Fibroblast of skin of right biceps (primary cell): Measurements from ENCODE around the gene GIMAP8.
A peak's percentile ranks its signal among the peaks of the same experiment; 100 is the strongest.
"Not testable (repeated sequence)": the region's sequence is repeated elsewhere in the genome, so short reads cannot be mapped to it uniquely, and the experiment has no call there.

Experiments used
- DNase-seq: peaks from one replicate; pipeline ENCODE4 v3.0.0-alpha.2; 2013

The GIMAP8 gene

DNA sequence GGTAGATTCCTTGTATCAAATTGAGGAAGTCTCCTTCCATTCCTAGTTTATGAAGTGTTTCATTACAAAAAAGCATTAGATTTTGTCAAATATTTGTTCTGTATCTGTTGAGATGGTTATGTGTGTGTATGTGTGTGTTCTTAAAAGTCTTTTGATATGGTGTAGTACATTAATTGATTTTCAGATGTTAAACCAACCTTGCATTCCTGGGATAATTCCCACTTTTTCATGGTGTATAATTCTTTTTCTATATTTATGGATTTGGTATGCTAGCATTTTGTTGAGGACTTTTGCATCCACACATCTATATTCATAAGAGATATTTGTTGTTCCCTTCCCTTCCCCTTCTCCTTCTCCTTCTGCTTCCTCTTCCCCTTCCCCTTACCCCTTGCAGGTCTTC is 8.9 kb upstream of the GIMAP8 start:
- no peak for DNase-seq

GRCh38 chr7:150442811-150443210 is 7.6 kb upstream of the GIMAP8 start:
- no peak for DNase-seq

GRCh38 chr7:150443793-150444540 is 6.5 kb upstream of the GIMAP8 start:
- no peak for DNase-seq

DNA sequence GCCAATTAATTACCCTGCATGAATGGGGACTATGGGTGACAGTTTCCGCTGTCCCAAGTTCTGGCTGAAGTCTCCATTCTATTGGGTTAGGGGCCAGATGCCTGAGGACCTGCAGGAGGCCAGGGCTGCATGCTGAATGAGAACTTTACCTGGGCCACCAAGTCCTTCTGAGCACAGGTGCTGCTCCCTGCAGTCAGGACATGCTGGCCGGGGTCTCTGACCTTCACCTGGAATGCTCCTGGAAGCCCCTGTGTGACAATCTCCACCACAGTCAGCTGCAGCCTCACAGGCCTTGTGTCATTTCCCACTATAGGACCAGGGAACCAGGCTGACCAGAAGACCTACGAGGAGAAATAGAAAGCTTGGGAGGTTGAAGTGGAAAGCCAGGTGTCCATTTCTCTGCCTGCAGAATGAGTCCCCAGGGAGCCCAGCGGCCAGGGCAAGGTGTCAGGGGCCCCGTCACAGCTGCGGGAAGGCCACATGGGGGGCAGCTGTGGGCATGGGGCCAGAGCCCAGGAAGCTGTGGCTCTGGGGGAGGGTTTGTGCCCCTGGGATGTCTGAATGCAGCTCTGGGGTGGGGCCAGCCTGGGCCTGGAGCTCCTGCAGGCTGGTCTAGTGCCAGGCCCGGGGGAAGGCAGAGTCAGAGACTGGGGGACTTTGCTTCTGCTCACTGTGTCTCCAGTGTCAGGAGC is 5.6 kb upstream of the GIMAP8 start:
- no peak for DNase-seq

GRCh38 chr7:150446288-150446938 is 4.0 kb upstream of the GIMAP8 start:
- no peak for DNase-seq

DNA sequence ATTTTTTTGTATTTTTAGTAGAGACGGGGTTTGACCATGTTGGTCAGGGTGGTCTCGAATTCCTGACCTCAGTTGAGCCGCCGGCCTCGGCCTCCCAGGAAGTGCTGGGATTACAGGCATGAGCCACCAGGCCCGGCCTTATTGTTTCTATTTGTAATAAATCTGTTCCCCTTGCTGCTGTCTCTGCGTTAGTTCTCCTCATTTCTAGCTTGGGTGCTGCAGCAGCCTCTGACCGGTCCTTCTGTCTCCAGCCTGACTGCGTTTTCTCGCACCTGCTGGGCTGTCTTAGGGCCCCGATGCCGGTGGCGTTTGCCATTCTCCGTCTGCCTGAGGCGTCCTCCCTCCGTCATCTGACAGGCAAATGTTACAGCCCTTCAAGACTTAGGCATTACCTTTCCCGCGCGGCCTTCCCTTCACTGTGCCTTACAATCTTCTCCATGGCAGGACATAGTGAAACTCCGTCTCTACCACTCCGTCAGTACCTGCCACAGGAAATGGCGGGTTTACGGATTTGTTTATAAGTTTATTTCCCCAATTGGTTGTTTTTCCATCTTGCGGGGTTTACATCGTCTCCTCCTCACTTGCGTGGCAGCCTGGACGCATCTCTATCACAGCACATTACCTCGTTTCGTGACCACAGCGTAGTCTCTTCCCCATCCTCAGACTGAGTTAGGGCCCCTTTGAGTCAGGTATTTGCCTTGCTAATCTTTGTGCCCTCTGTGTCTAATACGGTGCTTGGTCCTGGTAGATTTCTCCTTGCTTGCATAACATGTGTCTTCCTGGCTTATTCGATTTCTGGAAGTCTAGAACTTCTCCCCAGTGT is 2.3 kb upstream of the GIMAP8 start:
- DNase-seq, result no peak

GRCh38 chr7:150448789-150449147 is 1.7 kb upstream of the GIMAP8 start:
- DNase-seq, result peak; percentile 40

DNA sequence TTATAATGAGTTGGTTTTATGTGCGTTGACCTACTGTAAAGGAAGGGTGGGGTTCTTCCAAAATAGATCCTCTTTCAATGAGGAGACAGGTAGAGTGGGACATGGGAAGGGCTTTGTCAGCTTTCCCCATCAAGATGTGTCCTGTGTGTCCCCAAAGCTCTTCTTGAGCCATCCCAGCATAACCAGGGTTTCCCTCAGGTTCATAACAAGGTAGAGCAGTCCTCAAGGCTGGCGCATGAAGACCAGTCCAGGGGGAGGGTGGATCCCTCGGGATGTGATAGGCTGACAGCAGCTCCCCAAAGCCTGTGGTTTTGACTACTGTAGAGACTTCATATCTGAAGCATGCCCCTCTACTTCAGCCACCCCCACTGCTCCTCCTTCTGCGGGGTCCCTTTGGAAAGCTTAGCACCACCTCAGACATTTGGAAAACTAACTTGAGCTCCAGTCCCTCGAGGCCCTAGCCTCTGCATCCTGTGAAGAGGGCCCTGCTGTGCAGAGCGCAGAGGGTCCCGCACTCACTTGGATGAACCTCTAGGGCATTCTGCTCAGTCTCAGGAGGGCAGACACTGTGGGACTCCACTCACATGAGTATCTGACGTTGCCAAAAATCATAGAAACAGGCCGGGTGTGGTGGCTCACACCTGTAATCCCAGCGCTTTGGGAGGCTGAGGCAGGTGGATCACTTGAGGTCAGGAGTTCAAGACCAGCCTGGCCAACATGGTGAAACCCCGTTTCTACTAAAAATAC is 1.1 kb upstream of the GIMAP8 start:
- no peak for DNase-seq

- DNase-seq, result no peak
Measured at GRCh38 chr7:150451097-150451793, 815 bp downstream of the GIMAP8 start.

DNA sequence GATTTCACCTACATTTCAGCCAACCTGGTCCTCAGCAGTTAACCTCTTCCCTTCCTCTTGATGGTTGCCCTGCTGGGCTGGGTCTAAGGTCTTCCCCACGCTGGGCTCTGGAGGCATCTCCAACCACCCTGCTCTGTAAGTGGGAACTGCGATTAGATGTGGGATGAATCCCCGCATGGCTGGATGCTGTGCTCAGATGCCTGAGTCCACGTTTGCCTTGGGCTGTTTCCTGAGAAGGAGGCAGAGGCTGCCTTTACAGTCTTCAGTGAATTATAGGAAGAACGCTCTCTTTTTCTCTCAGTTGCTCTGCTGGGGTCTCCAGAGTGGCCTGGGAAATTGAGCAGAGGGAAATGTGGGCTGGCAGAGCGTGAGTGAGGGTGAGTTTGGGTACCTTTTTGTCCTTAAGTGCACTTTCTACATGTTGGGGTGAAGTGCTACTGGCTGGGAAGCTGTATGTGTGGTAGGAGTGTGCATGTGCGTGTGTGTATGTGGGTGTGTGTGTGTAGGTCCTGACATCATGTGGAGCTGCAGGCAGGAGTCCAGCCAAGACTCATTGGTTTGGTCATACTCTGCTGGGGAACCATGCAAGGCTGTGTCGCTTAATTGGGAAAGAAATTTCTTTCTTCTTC is 1.5 kb downstream of the GIMAP8 start:
- no peak for DNase-seq

DNA sequence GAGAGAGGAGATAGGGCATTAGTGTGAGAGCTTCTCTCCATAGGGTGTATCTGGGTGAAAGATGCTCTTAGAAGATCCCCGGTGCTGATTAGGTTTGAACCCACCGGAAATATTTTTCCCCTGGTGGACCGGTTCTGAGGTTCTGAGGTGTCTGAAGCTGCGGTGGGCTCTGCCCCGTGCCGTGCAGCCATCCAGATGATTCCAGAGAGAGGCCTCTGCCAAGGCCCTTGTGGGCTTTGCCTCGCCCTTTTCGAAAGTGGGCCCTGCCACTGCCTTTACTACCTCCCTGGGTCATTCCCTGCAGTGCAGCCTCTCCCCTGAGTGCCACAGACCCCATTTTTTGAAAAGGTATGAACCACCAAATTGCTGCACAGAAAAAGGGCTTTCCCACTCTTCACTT is 2.8 kb downstream of the GIMAP8 start:
- DNase-seq, result no peak

- DNase-seq, result no peak
Measured at GRCh38 chr7:150453892-150454291, 3.5 kb downstream of the GIMAP8 start.

- DNase-seq, result not testable (repeated sequence)
Measured at GRCh38 chr7:150457064-150457463, 6.6 kb downstream of the GIMAP8 start.

GRCh38 chr7:150458235-150458634 is 7.8 kb downstream of the GIMAP8 start:
- no peak for DNase-seq

DNA sequence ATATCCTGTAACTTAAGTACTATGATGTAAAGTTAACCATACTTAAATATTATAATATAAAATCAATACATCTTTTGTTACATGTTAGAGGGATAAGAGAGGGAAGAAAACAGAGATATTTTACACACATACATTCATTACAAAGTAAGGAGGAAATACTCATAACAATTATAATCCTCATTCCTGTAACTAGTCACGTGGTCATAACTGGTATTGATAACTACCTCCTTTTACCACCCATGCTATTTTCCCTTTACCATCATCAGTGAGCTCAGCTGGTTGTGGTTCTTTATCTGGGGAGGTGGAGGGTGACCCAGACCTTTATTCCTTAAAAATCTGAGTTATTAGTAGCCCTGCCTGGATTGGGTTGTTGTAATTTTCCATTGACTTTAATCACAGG is 8.3 kb downstream of the GIMAP8 start:
- no peak for DNase-seq

GRCh38 chr7:150461520-150461919 is 11.1 kb downstream of the GIMAP8 start:
- no peak for DNase-seq

GRCh38 chr7:150462413-150462812 is 12.0 kb downstream of the GIMAP8 start:
- no peak for DNase-seq

- no peak for DNase-seq
Measured at GRCh38 chr7:150463461-150463860, 13.0 kb downstream of the GIMAP8 start.

DNA sequence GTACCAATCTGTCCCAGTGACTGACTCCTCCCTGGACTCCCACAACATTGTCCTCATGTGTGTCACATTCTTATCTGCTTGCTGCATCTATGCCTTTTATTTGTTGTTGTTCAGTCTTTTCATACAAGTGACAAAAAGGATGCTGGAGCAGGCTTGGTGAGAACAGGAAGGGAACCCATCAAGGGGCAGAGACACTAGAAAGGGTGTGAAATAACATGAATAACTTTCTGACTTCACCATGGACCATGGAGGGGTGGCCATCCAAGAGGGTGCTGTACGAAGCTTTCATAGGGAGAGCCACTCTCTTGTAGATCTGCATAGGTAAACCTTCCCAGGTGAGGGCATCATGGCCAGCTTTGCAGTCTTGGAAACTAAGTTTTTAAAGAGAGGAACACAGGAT is 14.5 kb downstream of the GIMAP8 start:
- DNase-seq, result no peak

DNA sequence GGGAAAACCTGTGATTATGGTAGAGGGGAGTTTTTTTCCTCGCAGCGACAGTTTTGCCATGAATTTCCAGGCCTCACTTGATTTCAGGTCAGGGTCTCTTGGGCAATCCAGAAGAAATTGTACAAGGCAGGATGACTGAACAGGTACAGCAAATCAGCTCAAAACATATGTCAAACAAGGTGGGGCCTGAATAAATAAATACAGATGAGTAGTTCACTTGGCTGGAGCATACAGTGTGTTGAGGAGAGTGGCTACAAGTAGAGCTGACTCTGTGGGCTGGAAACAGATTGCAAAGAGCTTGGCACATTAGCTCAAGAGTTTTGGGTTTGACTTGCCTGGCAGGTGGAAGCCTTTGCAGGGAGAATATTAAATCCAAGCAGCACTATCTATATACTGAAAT is 15.0 kb downstream of the GIMAP8 start:
- DNase-seq, result no peak

- no peak for DNase-seq
Measured at GRCh38 chr7:150466477-150466876, 16.0 kb downstream of the GIMAP8 start.
